Mucosa of descending colon (tissue), 3 donors: Measurements from ENCODE around the gene RAD51B. TPM values are rescaled to one million over a fixed set of nuclear protein-coding genes. Genes with fewer than 3 reads are reported as not detected.

Source experiments
- ATAC-seq: fragments of 200-7000 bp; cut with Tn5 transposase; one replicate; pipeline ENCODE4 v1.9.1; 2020; ENCODE audit warnings: mild to moderate bottlenecking, moderate library complexity
- DNase-seq, 3 donors: peaks; one replicate each; pipeline ENCODE4 v3.0.0-alpha.2; 2020
- H3K36me3 ChIP-seq: fragments of 200-600 bp; one replicate; pipeline ENCODE4 v1.8.0; 2021; ENCODE audit warnings: low read depth, mild to moderate bottlenecking
- H3K4me1 ChIP-seq: fragments of 200-600 bp; one replicate; pipeline ENCODE4 v1.8.0; 2021; ENCODE audit warnings: low read depth, mild to moderate bottlenecking
- H3K4me3 ChIP-seq: fragments of 200-600 bp; one replicate; pipeline ENCODE4 v1.8.0; 2021; ENCODE audit warnings: mild to moderate bottlenecking
- H3K9me3 ChIP-seq: fragments of 200-600 bp; one replicate; pipeline ENCODE4 v1.8.0; 2021; ENCODE audit warnings: mild to moderate bottlenecking
- intact Hi-C, 2 donors: fragments of 100-400 bp; cut with DNase I in 1 of 2; cut with micrococcal nuclease in 1 of 2; formaldehyde crosslinking; loops; one replicate each; pipeline versions ENCODE4 v1.11.0 to v1.11.1; 2022; cut with DNase I, micrococcal nuclease
- total RNA-seq, 3 donors: library from RNA; stranded (reverse); fragmentation: NEBNext Ultra II Directional in 2 of 3; extraction: Animal tissue kit (Norgen Biotek cat#: 25700) in 2 of 3; gene quantifications; one replicate each; pipeline versions ENCODE4 v1.2.1 to v1.2.4, GENCODE V29; 2021 to 2023
- TF ChIP-seq, protein P1 (sequence below): fragments of 200-600 bp; IDR thresholded peaks from one replicate; pipeline ENCODE4 v1.8.0; 2022; ENCODE audit warnings: antibody characterized with exemption, mild to moderate bottlenecking
- donor health status: DM: no; HTN: no; CAD: no; lungs with moderate emphysema.
- donor health status: DM: no; HTN: no; CAD: no.
- donor health status: DM: no; HTN: yes; CAD: no.

Gene RAD51B
- total RNA-seq, 3 donors from 2014 or later: 15.8 to 23.3 (median 20.9) TPM

GRCh38 chr14:68637106-68638021, 817.8 kb downstream of the RAD51B start:
- ATAC-seq (peak; percentile 36), DNase-seq (no peak)
- no peaks in the 10 kb centered on the region for H3K36me3 ChIP-seq
- TF ChIP-seq, protein P1, sequence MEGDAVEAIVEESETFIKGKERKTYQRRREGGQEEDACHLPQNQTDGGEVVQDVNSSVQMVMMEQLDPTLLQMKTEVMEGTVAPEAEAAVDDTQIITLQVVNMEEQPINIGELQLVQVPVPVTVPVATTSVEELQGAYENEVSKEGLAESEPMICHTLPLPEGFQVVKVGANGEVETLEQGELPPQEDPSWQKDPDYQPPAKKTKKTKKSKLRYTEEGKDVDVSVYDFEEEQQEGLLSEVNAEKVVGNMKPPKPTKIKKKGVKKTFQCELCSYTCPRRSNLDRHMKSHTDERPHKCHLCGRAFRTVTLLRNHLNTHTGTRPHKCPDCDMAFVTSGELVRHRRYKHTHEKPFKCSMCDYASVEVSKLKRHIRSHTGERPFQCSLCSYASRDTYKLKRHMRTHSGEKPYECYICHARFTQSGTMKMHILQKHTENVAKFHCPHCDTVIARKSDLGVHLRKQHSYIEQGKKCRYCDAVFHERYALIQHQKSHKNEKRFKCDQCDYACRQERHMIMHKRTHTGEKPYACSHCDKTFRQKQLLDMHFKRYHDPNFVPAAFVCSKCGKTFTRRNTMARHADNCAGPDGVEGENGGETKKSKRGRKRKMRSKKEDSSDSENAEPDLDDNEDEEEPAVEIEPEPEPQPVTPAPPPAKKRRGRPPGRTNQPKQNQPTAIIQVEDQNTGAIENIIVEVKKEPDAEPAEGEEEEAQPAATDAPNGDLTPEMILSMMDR: no peak
- H3K4me3 ChIP-seq: no peak overlapping the region
- intact Hi-C loops: no loop called here
- peaks cover 5% of the 10 kb centered on the region for H3K9me3 ChIP-seq
- peaks cover 4% of the 10 kb centered on the region for H3K4me1 ChIP-seq

DNA sequence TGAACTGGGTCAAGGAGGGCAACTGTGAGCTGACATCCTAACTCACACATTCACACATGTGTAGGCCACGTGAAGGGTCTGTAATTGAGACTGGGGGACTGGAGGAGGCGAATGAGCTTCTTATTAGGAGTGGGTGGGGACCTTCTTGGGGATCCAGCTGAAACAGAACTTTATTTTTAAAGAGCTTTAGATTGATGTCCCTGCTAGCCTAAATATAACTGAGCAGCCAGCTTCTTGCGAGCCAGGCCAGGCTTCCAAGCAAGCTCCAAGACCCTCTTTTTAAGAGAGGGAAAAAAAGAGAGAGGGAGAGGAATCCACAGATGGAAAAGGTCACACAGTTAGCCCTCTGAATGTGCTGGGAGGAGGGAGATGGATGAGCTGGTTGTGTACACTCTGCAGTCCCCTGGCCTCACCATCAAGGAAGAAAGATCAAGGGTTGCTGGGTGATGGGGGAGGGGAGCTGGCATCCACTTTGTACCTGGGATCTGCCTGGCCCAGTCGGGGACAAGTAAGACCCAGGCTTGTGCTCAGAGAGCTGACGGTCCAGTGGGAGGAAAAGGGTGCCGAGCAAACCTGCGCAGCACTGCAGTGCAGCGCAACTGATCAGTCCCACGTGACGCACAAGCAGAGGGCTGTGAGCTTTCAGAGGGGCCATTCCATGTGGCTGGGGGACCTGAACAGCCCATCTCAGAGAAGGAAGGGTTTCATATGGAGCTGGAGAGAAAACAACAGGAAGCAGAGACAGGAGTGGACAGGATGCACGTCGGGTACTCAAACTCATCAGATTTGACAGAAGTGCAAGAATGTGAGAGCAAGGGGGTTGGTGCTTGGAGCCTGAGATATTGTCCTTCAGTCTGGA, 818.8 kb downstream of the RAD51B start:
- Histone ChIP-seq H3K4me1 (peaks cover 4% of the 10 kb centered on the region), H3K9me3 (peaks cover 5% of the 10 kb centered on the region), H3K36me3 (no peaks in the 10 kb centered on the region), H3K4me3 (no peak overlapping the region)
- intact Hi-C loops: no loop called here
- no peak for ATAC-seq
- no peak for DNase-seq
- TF ChIP-seq, protein P1: no peak

DNA sequence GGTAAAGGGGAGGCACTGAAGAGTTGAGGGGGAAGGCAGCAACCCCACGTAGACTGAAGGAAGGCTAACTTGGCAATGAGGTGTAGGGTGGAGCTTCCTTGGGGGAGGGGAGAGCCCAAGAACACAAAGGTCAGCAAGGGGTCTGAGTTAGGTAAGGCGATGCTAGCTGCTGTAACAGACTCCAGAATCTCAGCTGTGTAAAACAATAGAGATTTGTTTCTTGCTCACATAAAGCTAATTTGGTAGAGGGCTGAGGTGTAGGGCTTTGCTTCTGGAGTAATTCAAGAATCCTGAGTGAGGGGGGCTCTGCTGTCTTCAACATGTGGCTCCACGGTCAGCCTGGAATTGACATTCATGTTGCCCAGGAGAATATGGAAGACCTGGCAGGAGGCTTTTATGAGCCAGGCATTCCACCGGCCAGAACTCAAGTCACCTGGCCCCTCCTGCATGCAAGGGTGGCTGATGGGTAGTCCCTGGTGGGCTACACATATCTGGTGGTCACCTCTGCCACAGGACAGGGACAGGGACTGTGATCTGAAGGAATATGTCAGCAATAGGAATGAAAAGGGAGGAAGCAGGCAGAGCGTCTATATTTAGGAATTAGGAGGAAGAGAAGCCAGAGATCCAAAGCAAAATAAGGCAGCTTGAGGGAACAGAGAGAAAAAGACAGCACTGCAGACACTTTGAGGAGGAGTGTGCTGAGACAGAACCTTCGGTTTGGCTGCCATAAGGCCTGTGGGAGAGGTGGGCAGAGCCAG, 819.6 kb downstream of the RAD51B start:
- no peak for DNase-seq
- intact Hi-C loops: no loop called here
- ATAC-seq: no peak
- Histone ChIP-seq H3K4me3 (no peak overlapping the region), H3K4me1 (no peaks in the 10 kb centered on the region), H3K9me3 (peaks cover 5% of the 10 kb centered on the region), H3K36me3 (no peaks in the 10 kb centered on the region)
- TF ChIP-seq, protein P1: no peak

- DNase-seq: no peak
- H3K4me3 ChIP-seq: no peak overlapping the region
- H3K4me1 ChIP-seq: no peaks in the 10 kb centered on the region
- no peak for ATAC-seq
- intact Hi-C loops: no loop called here
- H3K36me3 ChIP-seq: no peaks in the 10 kb centered on the region
- TF ChIP-seq, protein P1: no peak
- H3K9me3 ChIP-seq: peaks cover 5% of the 10 kb centered on the region
Observed at GRCh38 chr14:68639758-68640574, 820.4 kb downstream of the RAD51B start.
